HepG2 (cell line): Measurements from ENCODE around the gene CD81. TPM values are rescaled to one million over a fixed set of nuclear protein-coding genes. Genes with fewer than 3 reads are reported as not detected.

Experiments
- ATAC-seq: fragments of 200-7000 bp; cut with Tn5 transposase; 3 replicates; pipeline ENCODE4 v1.9.1; 2020; ENCODE audit warnings: mild to moderate bottlenecking, moderate library complexity
- BruUV-seq: library from RNA; stranded (reverse); fragments of 400-500 nt; replicated peaks from 2 replicates; lab custom pipeline; 2021; lab: Mats Ljungman, UMichigan
- CTCF ChIA-PET: fragments of 300-600 bp; formaldehyde crosslinking; extraction: SDS; loops from one replicate; lab custom pipeline; 2021; ENCODE audit warnings: low total read pairs, inconsistent platforms, low intra/inter-chr PET ratio; lab: Yijun Ruan, JAX
- POLR2A ChIA-PET: fragments of 350-600 bp; sonication (Branson Sonifier 250); formaldehyde crosslinking; loops from one replicate; lab custom pipeline; 2020; ENCODE audit warnings: antibody characterized with exemption, inconsistent platforms; lab: Yijun Ruan, JAX
- DNase-seq: peaks from one replicate; pipeline ENCODE4 v3.0.0-alpha.2; 2015; ENCODE audit warnings: low spot score
- FAIRE-seq: peaks from 3 replicates; lab custom pipeline; 2011; peaks lifted over from hg19 to GRCh38; lab: Jason Lieb, UNC
- H2AFZ ChIP-seq: one replicate; pipeline ENCODE4 v1.6.1; 2011; ENCODE audit warnings: low read length, inconsistent platforms
- H3K27ac ChIP-seq: fragments of 300-600 bp; 3 replicates; pipeline ENCODE4 v1.8.0; 2011; ENCODE audit warnings: mixed run types, mild to moderate bottlenecking, mixed read lengths, low read length, inconsistent platforms; ENCODE audit not compliant: insufficient read depth; ENCODE audit errors: extremely low read length
- H3K27me3 ChIP-seq, 2 experiments: fragments of 200-600 bp in 1 of 2; 2 replicates in 1 of 2; 3 replicates in 1 of 2; pipeline versions ENCODE4 v1.6.0 to v1.8.0; 2011; ENCODE audit warnings: low read length in 2 of 2, mild to moderate bottlenecking in 2 of 2, moderate library complexity in 2 of 2, inconsistent platforms in 1 of 2; ENCODE audit not compliant: insufficient read depth in 2 of 2, control insufficient read depth in 1 of 2
- H3K36me3 ChIP-seq, 2 experiments: fragments of 200-600 bp in 1 of 2; replicated peaks in 1 of 2; 2 replicates in 1 of 2; 3 replicates in 1 of 2; pipeline versions ENCODE4 v1.5.1 to v1.8.0; 2011; ENCODE audit warnings: low read length in 2 of 2, inconsistent platforms in 1 of 2; ENCODE audit not compliant: insufficient read depth in 2 of 2, control insufficient read depth in 1 of 2
- H3K4me1 ChIP-seq: 2 replicates; pipeline ENCODE4 v1.5.1; 2012; ENCODE audit warnings: low read length, inconsistent platforms; ENCODE audit not compliant: insufficient read depth
- H3K4me2 ChIP-seq: 2 replicates; pipeline ENCODE4 v1.6.0; 2011; ENCODE audit warnings: low read depth, low read length, inconsistent platforms
- H3K4me3 ChIP-seq, 3 experiments: fragments of 200-600 bp in 1 of 3; sonication (generic), shearing (Covaris generic) in 1 of 3; replicated peaks in 1 of 3; 2 replicates each; pipeline ENCODE4 v1.5.1; 2011 to 2016; ENCODE audit warnings: low read length in 3 of 3, inconsistent platforms in 2 of 3, low read depth in 2 of 3, mild to moderate bottlenecking in 2 of 3, control low read depth in 1 of 3, mixed read lengths in 1 of 3; ENCODE audit not compliant: insufficient read depth in 1 of 3
- H3K79me2 ChIP-seq: one replicate; pipeline ENCODE4 v1.6.1; 2011; ENCODE audit warnings: low read length, inconsistent platforms; ENCODE audit not compliant: insufficient read depth
- H3K9ac ChIP-seq: 2 replicates; pipeline ENCODE4 v1.6.0; 2011; ENCODE audit warnings: mild to moderate bottlenecking, low read depth, low read length, inconsistent platforms; ENCODE audit not compliant: insufficient read depth
- H3K9me3 ChIP-seq: 2 replicates; pipeline ENCODE4 v1.5.1; 2012; ENCODE audit warnings: mild to moderate bottlenecking, low read length
- H4K20me1 ChIP-seq: 2 replicates; pipeline ENCODE4 v1.6.0; 2011; ENCODE audit warnings: inconsistent platforms, mild to moderate bottlenecking, low read length, moderate library complexity; ENCODE audit not compliant: insufficient read depth
- ATRX ChIP-seq: sonication (generic); formaldehyde crosslinking; IDR thresholded peaks from 2 replicates; pipeline ENCODE4 v1.4.0; 2020; ENCODE audit warnings: missing genetic modification reagents, borderline replicate concordance
- CENPX ChIP-seq: sonication (generic); formaldehyde crosslinking; IDR thresholded peaks from 2 replicates; pipeline ENCODE4 v1.9.0; 2021; ENCODE audit warnings: mild to moderate bottlenecking, missing genetic modification reagents, moderate library complexity
- HOXD1 ChIP-seq: sonication (generic); formaldehyde crosslinking; IDR thresholded peaks from 2 replicates; pipeline ENCODE4 v1.5.0; 2020; ENCODE audit warnings: missing genetic modification reagents
- KDM2A ChIP-seq: sonication (generic); formaldehyde crosslinking; IDR thresholded peaks from 2 replicates; pipeline ENCODE4 v1.4.0; 2020; ENCODE audit warnings: low read depth, missing genetic modification reagents, borderline replicate concordance
- KLF13 ChIP-seq: sonication (generic); formaldehyde crosslinking; IDR thresholded peaks from 2 replicates; pipeline ENCODE4 v1.4.0; 2020; ENCODE audit warnings: mild to moderate bottlenecking, missing genetic modification reagents
- MAX ChIP-seq: IDR thresholded peaks from 2 replicates; pipeline ENCODE4 v1.6.1; 2012; ENCODE audit warnings: inconsistent platforms
- MXI1 ChIP-seq: IDR thresholded peaks from 3 replicates; pipeline ENCODE4 v1.6.1; 2012; ENCODE audit warnings: low read depth, low read length, inconsistent platforms, borderline replicate concordance
- NFE2L2 ChIP-seq: fragments of 150-350 bp; IDR thresholded peaks from 2 replicates; pipeline ENCODE4 v1.6.1; 2014; ENCODE audit warnings: low read length
- NFIB ChIP-seq: sonication (generic); formaldehyde crosslinking; IDR thresholded peaks from 2 replicates; pipeline ENCODE4 v1.9.0; 2021; ENCODE audit warnings: missing genetic modification reagents, mild to moderate bottlenecking, borderline replicate concordance
- SP4 ChIP-seq: sonication (generic); formaldehyde crosslinking; IDR thresholded peaks from 2 replicates; pipeline ENCODE4 v1.8.1; 2023; ENCODE audit warnings: mild to moderate bottlenecking, missing genetic modification reagents
- SP5 ChIP-seq: IDR thresholded peaks from 2 replicates; pipeline ENCODE4 v1.6.1; 2016; ENCODE audit warnings: low read depth, borderline replicate concordance
- SRSF9 ChIP-seq: fragments of 200-400 bp; formaldehyde crosslinking; IDR thresholded peaks from 2 replicates; pipeline ENCODE4 v1.6.1; 2018; ENCODE audit warnings: borderline replicate concordance, mild to moderate bottlenecking, low read depth, low read length; ENCODE audit not compliant: insufficient read depth, poor library complexity, severe bottlenecking
- TGIF2 ChIP-seq: IDR thresholded peaks from 2 replicates; pipeline ENCODE4 v1.6.1; 2016; ENCODE audit warnings: control low read depth, missing compliant biosample characterization
- ZFP36 ChIP-seq: fragments of 150-350 bp; IDR thresholded peaks from 2 replicates; pipeline ENCODE4 v1.6.1; 2018; ENCODE audit warnings: borderline replicate concordance, low read length, low read depth; ENCODE audit not compliant: partially characterized antibody
- ZFYVE20 ChIP-seq: sonication (generic); formaldehyde crosslinking; IDR thresholded peaks from 2 replicates; pipeline ENCODE4 v1.8.0; 2023; ENCODE audit warnings: low read depth, mild to moderate bottlenecking, moderate library complexity, missing genetic modification reagents, borderline replicate concordance
- ZNF280B ChIP-seq: sonication (generic); formaldehyde crosslinking; IDR thresholded peaks from 2 replicates; pipeline ENCODE4 v1.5.0; 2020; ENCODE audit warnings: missing genetic modification reagents, mild to moderate bottlenecking, borderline replicate concordance
- WGBS: methylation state at CpG from one replicate; pipeline ENCODE4 v1.1.6; 2017; ENCODE audit warnings: low lambda C conversion rate; 5-methylcytosine and 5-hydroxymethylcytosine counted together
- in situ Hi-C: cut with HindIII; loops from 2 replicates; pipeline ENCODE4 v1.10.0; 2017; ENCODE audit warnings: low pct_unique_long_range_greater_than_20kb; ENCODE audit not compliant: extremely low pct_ligation_motif_present
- intact Hi-C: fragments of 100-400 bp; cut with micrococcal nuclease; formaldehyde crosslinking; loops from one replicate; pipeline ENCODE4 v1.10.0; 2022; ENCODE audit not compliant: unreplicated experiment
- polyA plus RNA-seq, 8 experiments: library from polyadenylated mRNA; depleted of rRNA in 3 of 8; stranded (reverse) in 7 of 8; unstranded in 1 of 8; fragments of >200 nt; fragmentation: Illumina TruSeq in 4 of 8; extraction: Trizol in 4 of 8; gene quantifications; 2 replicates each; pipeline versions ENCODE4 v1.2.1 to v1.2.3, GENCODE V29; 2011 to 2016; ENCODE audit warnings: low read depth in 4 of 8, missing spikeins in 1 of 8, mixed read lengths in 1 of 8; ENCODE audit not compliant: insufficient read depth in 1 of 8
- total RNA-seq, 5 experiments: library from RNA; depleted of rRNA; stranded (reverse); fragments of >200 nt; fragmentation: Illumina TruSeq; extraction: Trizol; gene quantifications; 2 replicates each; pipeline ENCODE4 v1.2.3, GENCODE V29; 2016; ENCODE audit warnings: low read depth in 1 of 5
- TF ChIP-seq, protein P1 (sequence below): sonication (generic); formaldehyde crosslinking; IDR thresholded peaks from 2 replicates; pipeline ENCODE4 v1.4.0; 2020; ENCODE audit warnings: missing genetic modification reagents

Gene CD81
- total and polyA plus RNA-seq, 2 of the 13 experiments (the other 11 are each of a cell fraction or from before 2014, with no cell fraction given) = not detected

- H2AFZ ChIP-seq = no peak overlapping the region
- no peaks in the 10 kb centered on the region for H3K79me2 ChIP-seq
- no peaks in the 10 kb centered on the region for H4K20me1 ChIP-seq
- ChIA-PET POLR2A (no interaction called here), CTCF (no interaction called here)
- FAIRE-seq = no peak
- no peaks in the 10 kb centered on the region for H3K36me3 ChIP-seq
- BruUV-seq = no TSS peak
- ATAC-seq = no peak
- H3K4me3 ChIP-seq = no peak overlapping the region
- no peak overlapping the region for H3K27ac ChIP-seq
- H3K9ac ChIP-seq = no peak overlapping the region
- peaks cover 4 to 45% of the 10 kb centered on the region in 2 experiments for H3K27me3 ChIP-seq
- no peak for DNase-seq
- in situ Hi-C loops (no loop called here), intact Hi-C loops (no loop called here)
- 43% methylated on average over 14 of the region's 15 CpGs for WGBS
- 0 out of 2 replicates have a peak, but pooled peaks cover 13% of the 10 kb centered on the region for H3K9me3 ChIP-seq
- no peaks in the 10 kb centered on the region for H3K4me1 ChIP-seq
- no peak overlapping the region for H3K4me2 ChIP-seq
- TF ChIP-seq MXI1 = no peak
- no peak for TF ChIP-seq CENPX (CRISPR knock-in tag)
- no peak for TF ChIP-seq SRSF9
- TF ChIP-seq KDM2A (CRISPR knock-in tag) = no peak
- no peak for TF ChIP-seq NFE2L2
- TF ChIP-seq MAX = no peak
- TF ChIP-seq, protein P1, sequence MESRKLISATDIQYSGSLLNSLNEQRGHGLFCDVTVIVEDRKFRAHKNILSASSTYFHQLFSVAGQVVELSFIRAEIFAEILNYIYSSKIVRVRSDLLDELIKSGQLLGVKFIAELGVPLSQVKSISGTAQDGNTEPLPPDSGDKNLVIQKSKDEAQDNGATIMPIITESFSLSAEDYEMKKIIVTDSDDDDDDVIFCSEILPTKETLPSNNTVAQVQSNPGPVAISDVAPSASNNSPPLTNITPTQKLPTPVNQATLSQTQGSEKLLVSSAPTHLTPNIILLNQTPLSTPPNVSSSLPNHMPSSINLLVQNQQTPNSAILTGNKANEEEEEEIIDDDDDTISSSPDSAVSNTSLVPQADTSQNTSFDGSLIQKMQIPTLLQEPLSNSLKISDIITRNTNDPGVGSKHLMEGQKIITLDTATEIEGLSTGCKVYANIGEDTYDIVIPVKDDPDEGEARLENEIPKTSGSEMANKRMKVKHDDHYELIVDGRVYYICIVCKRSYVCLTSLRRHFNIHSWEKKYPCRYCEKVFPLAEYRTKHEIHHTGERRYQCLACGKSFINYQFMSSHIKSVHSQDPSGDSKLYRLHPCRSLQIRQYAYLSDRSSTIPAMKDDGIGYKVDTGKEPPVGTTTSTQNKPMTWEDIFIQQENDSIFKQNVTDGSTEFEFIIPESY (CRISPR knock-in tag) = no peak
- no peak for TF ChIP-seq TGIF2 (CRISPR knock-in tag)
- no peak for TF ChIP-seq NFIB (CRISPR knock-in tag)
- TF ChIP-seq ATRX = no peak
- no peak for TF ChIP-seq KLF13
- TF ChIP-seq ZFP36 = no peak
- no peak for TF ChIP-seq SP4 (CRISPR knock-in tag)
- no peak for TF ChIP-seq SP5
- no peak for TF ChIP-seq HOXD1 (CRISPR knock-in tag)
- TF ChIP-seq ZNF280B (CRISPR knock-in tag) = no peak
- TF ChIP-seq ZFYVE20 (CRISPR knock-in tag) = no peak
Observed at GRCh38 chr11:2328656-2329354, 48.3 kb upstream of the CD81 start.
